GM12875 (cell line): ENCODE measurements around the gene FAP.

Experiments
- H3K4me3 ChIP-seq: one replicate; pipeline ENCODE4 v1.5.1; 2011; ENCODE audit warnings: low read depth, low read length, control low read depth
- TF ChIP-seq, protein P1 (sequence below): IDR thresholded peaks from 2 replicates; pipeline ENCODE4 v1.5.1; 2011; ENCODE audit warnings: low read depth, mild to moderate bottlenecking, control low read depth, inconsistent platforms, low read length, moderate library complexity, borderline replicate concordance; ENCODE audit not compliant: insufficient read depth

The FAP gene

GRCh38 chr2:162212366-162212765 lies 30.9 kb downstream of the FAP start:
- TF ChIP-seq, protein P1, sequence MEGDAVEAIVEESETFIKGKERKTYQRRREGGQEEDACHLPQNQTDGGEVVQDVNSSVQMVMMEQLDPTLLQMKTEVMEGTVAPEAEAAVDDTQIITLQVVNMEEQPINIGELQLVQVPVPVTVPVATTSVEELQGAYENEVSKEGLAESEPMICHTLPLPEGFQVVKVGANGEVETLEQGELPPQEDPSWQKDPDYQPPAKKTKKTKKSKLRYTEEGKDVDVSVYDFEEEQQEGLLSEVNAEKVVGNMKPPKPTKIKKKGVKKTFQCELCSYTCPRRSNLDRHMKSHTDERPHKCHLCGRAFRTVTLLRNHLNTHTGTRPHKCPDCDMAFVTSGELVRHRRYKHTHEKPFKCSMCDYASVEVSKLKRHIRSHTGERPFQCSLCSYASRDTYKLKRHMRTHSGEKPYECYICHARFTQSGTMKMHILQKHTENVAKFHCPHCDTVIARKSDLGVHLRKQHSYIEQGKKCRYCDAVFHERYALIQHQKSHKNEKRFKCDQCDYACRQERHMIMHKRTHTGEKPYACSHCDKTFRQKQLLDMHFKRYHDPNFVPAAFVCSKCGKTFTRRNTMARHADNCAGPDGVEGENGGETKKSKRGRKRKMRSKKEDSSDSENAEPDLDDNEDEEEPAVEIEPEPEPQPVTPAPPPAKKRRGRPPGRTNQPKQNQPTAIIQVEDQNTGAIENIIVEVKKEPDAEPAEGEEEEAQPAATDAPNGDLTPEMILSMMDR: no peak
- H3K4me3 ChIP-seq: no peak overlapping the region

- TF ChIP-seq, protein P1: no peak
- H3K4me3 ChIP-seq: no peak overlapping the region
Observed at GRCh38 chr2:162211732-162212131, 31.5 kb downstream of the FAP start.

GRCh38 chr2:162210385-162210784 lies 32.9 kb downstream of the FAP start:
- TF ChIP-seq, protein P1: no peak
- H3K4me3 ChIP-seq: no peak overlapping the region

- TF ChIP-seq, protein P1: no peak
- H3K4me3 ChIP-seq: no peak overlapping the region
Observed at GRCh38 chr2:162202203-162202602, 41.0 kb downstream of the FAP start.

DNA sequence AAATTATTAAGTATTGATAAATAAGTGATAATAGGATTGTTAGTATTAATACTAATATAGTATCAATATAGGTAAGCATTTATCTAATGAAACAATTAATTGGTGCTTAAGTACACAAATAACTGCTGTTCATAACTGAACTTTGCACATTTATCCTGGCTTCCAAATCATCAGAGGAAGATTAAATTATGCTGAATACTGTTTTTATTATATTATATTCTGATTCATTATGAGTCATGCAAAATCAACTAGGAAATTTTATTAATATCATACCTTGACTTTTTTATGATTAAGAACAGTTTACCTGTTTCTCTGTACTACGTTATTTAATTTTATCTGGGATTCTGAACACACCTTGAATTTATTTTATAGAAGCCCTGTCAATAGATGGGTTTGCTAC lies 42.6 kb downstream of the FAP start:
- TF ChIP-seq, protein P1: no peak
- H3K4me3 ChIP-seq: no peak overlapping the region

DNA sequence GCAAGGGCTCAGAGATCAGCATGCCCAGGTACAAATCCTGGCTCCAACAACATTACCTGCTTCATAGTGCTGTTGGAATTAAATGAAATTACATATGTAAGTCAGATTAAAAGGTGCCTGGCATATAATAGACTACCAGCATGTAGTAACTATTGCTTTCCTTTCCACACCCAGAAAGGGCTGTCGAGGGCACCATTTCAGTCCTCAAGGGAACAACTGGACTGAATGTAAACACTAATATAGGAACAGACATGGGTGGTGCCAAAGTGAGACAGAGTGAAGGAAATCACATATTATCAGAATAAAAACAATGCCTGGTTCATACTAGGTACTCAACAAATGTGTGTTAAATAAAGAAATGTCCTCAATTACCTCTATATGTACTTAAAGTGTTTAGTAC lies 43.3 kb downstream of the FAP start:
- H3K4me3 ChIP-seq: no peak overlapping the region
- TF ChIP-seq, protein P1: no peak

GRCh38 chr2:162198239-162198638 lies 45.0 kb downstream of the FAP start:
- H3K4me3 ChIP-seq: no peak overlapping the region
- TF ChIP-seq, protein P1: no peak
